GM12878 (cell line): ENCODE data around the gene BATF3. TPM values are rescaled to one million over a fixed set of nuclear protein-coding genes. Genes with fewer than 3 reads are reported as not detected.

Experiments used
- ATAC-seq: fragments of 200-7000 bp; cut with Tn5 transposase; 3 replicates; pipeline ENCODE4 v1.9.1; 2020; ENCODE audit warnings: mild to moderate bottlenecking, moderate library complexity
- BruUV-seq: library from RNA; stranded (reverse); fragments of 400-500 nt; replicated peaks from 2 replicates; lab custom pipeline; 2021; lab: Mats Ljungman, UMichigan
- CTCF ChIA-PET: fragments of 300-600 bp; sonication (Branson Sonifier 250); formaldehyde crosslinking; extraction: SDS; loops from one replicate; lab custom pipeline; 2021; ENCODE audit warnings: inconsistent platforms; lab: Yijun Ruan, JAX
- POLR2A ChIA-PET: fragments of 350-600 bp; formaldehyde crosslinking; extraction: SDS; loops from one replicate; lab custom pipeline; 2021; ENCODE audit warnings: inconsistent platforms; lab: Charles Lee
- RAD21 ChIA-PET: fragments of 300-600 bp; sonication (Branson Sonifier 250); formaldehyde crosslinking; loops from one replicate; lab custom pipeline; 2023; ENCODE audit warnings: antibody characterized with exemption; ENCODE audit not compliant: unreplicated experiment; lab: Charles Lee
- SMC1A ChIA-PET: fragments of 300-600 bp; sonication (Branson Sonifier 250); formaldehyde crosslinking; loops from one replicate; lab custom pipeline; 2023; ENCODE audit not compliant: unreplicated experiment, uncharacterized antibody; lab: Charles Lee
- DNase-seq: peaks from one replicate; pipeline ENCODE4 v3.0.0-alpha.2; 2011; ENCODE audit warnings: low read depth, low spot score
- FAIRE-seq: peaks from 3 replicates; lab custom pipeline; 2011; peaks lifted over from hg19 to GRCh38; lab: Jason Lieb, UNC
- H2AFZ ChIP-seq: 2 replicates; pipeline ENCODE4 v1.6.0; 2011; ENCODE audit warnings: low read depth, low read length, control low read depth; ENCODE audit not compliant: control insufficient read depth
- H3K27ac ChIP-seq: 2 replicates; pipeline ENCODE4 v1.5.1; 2011; ENCODE audit warnings: control low read depth; ENCODE audit not compliant: control insufficient read depth, insufficient read depth
- H3K27me3 ChIP-seq, 2 experiments: replicated peaks in 1 of 2; 2 replicates each; pipeline versions ENCODE4 v1.6.0 to v1.6.1; 2011; ENCODE audit warnings: low read length in 1 of 2; ENCODE audit not compliant: control insufficient read depth in 2 of 2, insufficient read depth in 2 of 2
- H3K36me3 ChIP-seq, 2 experiments: 2 replicates each; pipeline ENCODE4 v1.5.1; 2011; ENCODE audit warnings: low read length in 1 of 2; ENCODE audit not compliant: control insufficient read depth in 2 of 2, insufficient read depth in 2 of 2
- H3K4me1 ChIP-seq: 2 replicates; pipeline ENCODE4 v1.6.1; 2011; ENCODE audit warnings: mild to moderate bottlenecking, low read length, moderate library complexity, mixed read lengths; ENCODE audit not compliant: control insufficient read depth, insufficient read depth
- H3K4me2 ChIP-seq: 2 replicates; pipeline ENCODE4 v1.6.0; 2011; ENCODE audit warnings: control low read depth; ENCODE audit not compliant: control insufficient read depth, insufficient read depth
- H3K4me3 ChIP-seq: fragments of 200-600 bp; sonication (generic); 2 replicates; pipeline ENCODE4 v1.5.1; 2016
- H3K79me2 ChIP-seq: 2 replicates; pipeline ENCODE4 v1.6.0; 2011; ENCODE audit warnings: low read length; ENCODE audit not compliant: control insufficient read depth, insufficient read depth
- H3K9ac ChIP-seq: 2 replicates; pipeline ENCODE4 v1.8.0; 2011; ENCODE audit warnings: low read length, control low read depth, mixed read lengths; ENCODE audit not compliant: control insufficient read depth, insufficient read depth
- H3K9me3 ChIP-seq: replicated peaks from 3 replicates; pipeline ENCODE4 v1.5.1; 2011; ENCODE audit warnings: mild to moderate bottlenecking, low read length; ENCODE audit not compliant: control insufficient read depth, insufficient read depth
- H4K20me1 ChIP-seq: 2 replicates; pipeline ENCODE4 v1.6.0; 2011; ENCODE audit not compliant: control insufficient read depth, insufficient read depth
- CEBPB ChIP-seq, 2 experiments: fragments of 150-350 bp in 1 of 2; IDR thresholded peaks; 2 replicates each; pipeline ENCODE4 v1.6.1; 2012 to 2014; ENCODE audit warnings: low read depth in 2 of 2, low read length in 2 of 2, borderline replicate concordance in 1 of 2, inconsistent platforms in 1 of 2
- CREB1 ChIP-seq: IDR thresholded peaks from 2 replicates; pipeline ENCODE4 v1.6.1; 2012; ENCODE audit warnings: low read depth, mild to moderate bottlenecking, inconsistent platforms
- CREM ChIP-seq: IDR thresholded peaks from 2 replicates; pipeline ENCODE4 v1.6.1; 2014; ENCODE audit warnings: antibody characterized with exemption, low read depth
- DPF2 ChIP-seq: fragments of 450-650 bp; IDR thresholded peaks from 2 replicates; pipeline ENCODE4 v1.6.1; 2017; ENCODE audit warnings: mild to moderate bottlenecking
- EED ChIP-seq: sonication (generic); IDR thresholded peaks from 2 replicates; pipeline ENCODE4 v1.6.1; 2016; ENCODE audit warnings: antibody characterized with exemption, low read depth
- IKZF1 ChIP-seq: fragments of 450-650 bp; conservative IDR thresholded peaks from 2 replicates; pipeline ENCODE4 v1.6.1; 2017; ENCODE audit warnings: antibody characterized with exemption, mild to moderate bottlenecking
- IKZF2 ChIP-seq, 2 experiments: fragments of 450-650 bp; IDR thresholded peaks; 2 replicates each; pipeline ENCODE4 v1.6.1; 2017; ENCODE audit warnings: mild to moderate bottlenecking in 2 of 2, moderate library complexity in 2 of 2
- MEF2B ChIP-seq: fragments of 450-650 bp; IDR thresholded peaks from 2 replicates; pipeline ENCODE4 v1.6.1; 2018; ENCODE audit warnings: mild to moderate bottlenecking, moderate library complexity; ENCODE audit not compliant: partially characterized antibody, poor library complexity, severe bottlenecking
- MXI1 ChIP-seq: fragments of 150-350 bp; IDR thresholded peaks from 2 replicates; pipeline ENCODE4 v1.6.1; 2011; ENCODE audit warnings: low read depth, mild to moderate bottlenecking, inconsistent platforms, low read length, improper control_type of control experiment
- NFYB ChIP-seq: IDR thresholded peaks from 2 replicates; pipeline ENCODE4 v1.6.1; 2011; ENCODE audit warnings: low read depth, mild to moderate bottlenecking, low read length, improper control_type of control experiment, moderate library complexity; ENCODE audit not compliant: insufficient read depth
- NR2F1 ChIP-seq: fragments of 450-650 bp; conservative IDR thresholded peaks from 2 replicates; pipeline ENCODE4 v1.6.1; 2017; ENCODE audit warnings: mild to moderate bottlenecking
- RB1 ChIP-seq: fragments of 450-650 bp; formaldehyde crosslinking; IDR thresholded peaks from 2 replicates; pipeline ENCODE4 v1.6.1; 2017; ENCODE audit warnings: mild to moderate bottlenecking, borderline replicate concordance
- STAT1 ChIP-seq: fragments of 450-650 bp; conservative IDR thresholded peaks from 2 replicates; pipeline ENCODE4 v1.6.1; 2014; ENCODE audit warnings: antibody characterized with exemption, mild to moderate bottlenecking
- WGBS: methylation state at CpG from one replicate; pipeline ENCODE4 v1.1.6; 2016; ENCODE audit warnings: low lambda C conversion rate; ENCODE audit not compliant: insufficient replicate concordance, insufficient coverage; ENCODE audit errors: missing lambda C conversion rate; 5-methylcytosine and 5-hydroxymethylcytosine counted together
- in situ Hi-C: fragments of 300-500 bp; cut with MboI; formaldehyde crosslinking; loops from 9 replicates; pipeline ENCODE4 v1.14.3; 2018; ENCODE audit warnings: mixed read lengths
- intact Hi-C: fragments of 100-400 bp; cut with micrococcal nuclease; formaldehyde crosslinking; loops from one replicate; pipeline ENCODE4 v1.14.2; 2022; ENCODE audit not compliant: unreplicated experiment
- polyA plus RNA-seq, 11 experiments: library from polyadenylated mRNA; depleted of rRNA in 4 of 11; unstranded in 6 of 11; stranded (reverse) in 5 of 11; fragments of >200 nt; fragmentation: Nextera tagmentation in 4 of 11; fragmentation: Illumina TruSeq in 1 of 11; extraction: Ambion mirVana in 4 of 11; extraction: Trizol in 1 of 11; gene quantifications; 1 replicate in 1 of 11; 2 replicates in 10 of 11; pipeline versions ENCODE4 v1.2.1 to v1.2.3, GENCODE V29; 2011 to 2016; ENCODE audit warnings: inconsistent platforms in 2 of 11, missing spikeins in 2 of 11, low read depth in 1 of 11
- total RNA-seq, 4 experiments: library from RNA; depleted of rRNA in 3 of 4; stranded (reverse); fragments of >200 nt in 3 of 4; fragmentation: Illumina TruSeq in 1 of 4; extraction: Trizol in 1 of 4; gene quantifications; 2 replicates each; pipeline versions ENCODE4 v1.2.1 to v1.2.3, GENCODE V29; 2013 to 2021
- TF ChIP-seq, protein P1 (sequence below): fragments of 450-650 bp; IDR thresholded peaks from 2 replicates; pipeline ENCODE4 v1.6.1; 2014; ENCODE audit warnings: mild to moderate bottlenecking
- TF ChIP-seq, protein P2 (sequence below): fragments of 450-650 bp; formaldehyde crosslinking; IDR thresholded peaks from 2 replicates; pipeline ENCODE4 v1.4.0; 2020; ENCODE audit warnings: mild to moderate bottlenecking, moderate library complexity
- TF ChIP-seq, protein P3 (sequence below): IDR thresholded peaks from 2 replicates; pipeline ENCODE4 v1.6.1; 2012; ENCODE audit warnings: low read depth, low read length, improper control_type of control experiment
- TF ChIP-seq, protein P4 (sequence below): fragments of 450-650 bp; IDR thresholded peaks from 2 replicates; pipeline ENCODE4 v1.6.1; 2016; ENCODE audit warnings: mild to moderate bottlenecking

The BATF3 gene
- total and polyA plus RNA-seq, 10 of the 15 experiments (the other 5 are each of a cell fraction or from before 2014, with no cell fraction given) = 11.1 to 56.8 (median 30.8) TPM

DNA sequence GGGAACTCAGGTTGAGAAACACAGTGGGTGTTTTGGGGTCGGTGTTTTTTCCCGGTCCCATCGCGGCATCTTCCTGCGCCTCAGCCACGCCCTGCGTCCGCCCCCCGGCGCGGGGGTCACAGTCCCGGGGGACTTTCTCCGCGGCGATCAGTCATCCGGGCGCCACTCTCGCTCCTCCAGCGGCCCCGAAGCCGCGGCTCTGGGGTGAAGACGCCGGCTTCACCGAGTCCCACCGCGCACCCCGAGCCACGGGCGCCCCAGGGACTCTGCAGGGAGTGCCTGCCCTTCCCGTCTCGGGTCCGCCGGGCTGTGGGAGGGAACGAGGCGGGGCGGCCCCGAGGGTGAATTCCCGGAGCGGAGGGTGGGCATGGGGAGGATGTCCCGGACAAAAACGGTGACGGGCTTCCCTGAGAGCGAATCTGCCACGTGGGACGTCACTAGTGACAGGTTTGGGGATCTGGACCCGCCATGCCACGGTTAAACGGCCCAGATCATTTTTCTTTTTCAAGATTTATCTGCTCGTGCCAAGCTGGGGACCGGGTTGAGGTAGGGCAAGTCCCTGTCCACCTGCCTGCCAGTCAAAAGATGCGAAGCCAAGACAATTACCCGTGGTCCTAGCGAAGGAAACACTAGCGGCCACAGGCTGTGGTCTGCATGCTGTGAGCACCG lies 717 bp upstream of the BATF3 start:
- Histone ChIP-seq H3K27ac (no peak overlapping the region), H3K4me1 (peaks cover 27% of the 10 kb centered on the region), H3K9ac (peak overlapping the region; percentile 57; the same call in 1 of the 2 replicates), H3K4me3 (peak overlapping the region; percentile 82), H3K9me3 (no peaks in the 10 kb centered on the region), H3K27me3 (no peaks in the 10 kb centered on the region), H4K20me1 (no peaks in the 10 kb centered on the region), H3K4me2 (peak overlapping the region; percentile 95), H3K36me3 (peaks cover 0 to 5% of the 10 kb centered on the region in 2 experiments; a peak in 1 of 4 replicates), H3K79me2 (peaks cover 6% of the 10 kb centered on the region), H2AFZ (peak overlapping the region; percentile 49)
- WGBS = under 1% methylated on average over 45 of the region's 56 CpGs
- no peak for DNase-seq
- intact Hi-C loops (loop anchor here (2.0 to 5.0 kb wide), 2 partner anchors 52 to 94 kb away; no protein-coding TSS in a partner anchor), in situ Hi-C loops (no loop called here)
- no TSS peak for BruUV-seq
- POLR2A ChIA-PET = interaction anchor here (0.5 to 1.5 kb wide), 2 partner anchors 81 to 1327 kb away, joined by 6 read pairs; no protein-coding TSS in a partner anchor
- FAIRE-seq = no peak
- RAD21 ChIA-PET = interaction anchor here (0.7 to 2.1 kb wide), 13 partner anchors 16 to 295 kb away, joined by 3 to 23 read pairs (median 6); no protein-coding TSS in a partner anchor
- SMC1A ChIA-PET = interaction anchor here (1.1 to 2.2 kb wide), 19 partner anchors 12 to 370 kb away, joined by 3 to 20 read pairs (median 6); no protein-coding TSS in a partner anchor
- CTCF ChIA-PET = interaction anchor here (0.8 to 2.2 kb wide), 16 partner anchors 11 to 463 kb away, joined by 3 to 20 read pairs (median 6); no protein-coding TSS in a partner anchor
- peak; percentile 54 for ATAC-seq
- TF ChIP-seq NR2F1 (peak; percentile 67), DPF2 (peak; percentile 60), IKZF2 (IDR thresholded peaks at IDR 0.05) (0 out of 4 replicates have a peak, but pooled peaks of 1 of the 2 experiments have one; percentile 24), EED (peak; percentile 28; the same call in 1 of the 2 replicates), IKZF1 (peak; percentile 85), CEBPB (IDR thresholded peaks at IDR 0.05; ENCODE audit: borderline replicate concordance in 1 of 2, low read depth in 2 of 2, low read length in 2 of 2) (no peak), STAT1 (0 out of 2 replicates have a peak, but pooled peaks have one; percentile 20), CREM (peak; percentile 65), MEF2B (peak; percentile 96), MXI1 (peak; percentile 21; the same call in 1 of the 2 replicates), CREB1 (peak; percentile 71), RB1 (0 out of 2 replicates have a peak, but pooled peaks have one; percentile 66), NFYB (0 out of 2 replicates have a peak, but pooled peaks have one; percentile 19)
- TF ChIP-seq, protein P1, sequence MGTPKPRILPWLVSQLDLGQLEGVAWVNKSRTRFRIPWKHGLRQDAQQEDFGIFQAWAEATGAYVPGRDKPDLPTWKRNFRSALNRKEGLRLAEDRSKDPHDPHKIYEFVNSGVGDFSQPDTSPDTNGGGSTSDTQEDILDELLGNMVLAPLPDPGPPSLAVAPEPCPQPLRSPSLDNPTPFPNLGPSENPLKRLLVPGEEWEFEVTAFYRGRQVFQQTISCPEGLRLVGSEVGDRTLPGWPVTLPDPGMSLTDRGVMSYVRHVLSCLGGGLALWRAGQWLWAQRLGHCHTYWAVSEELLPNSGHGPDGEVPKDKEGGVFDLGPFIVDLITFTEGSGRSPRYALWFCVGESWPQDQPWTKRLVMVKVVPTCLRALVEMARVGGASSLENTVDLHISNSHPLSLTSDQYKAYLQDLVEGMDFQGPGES = no peak
- TF ChIP-seq, protein P2, sequence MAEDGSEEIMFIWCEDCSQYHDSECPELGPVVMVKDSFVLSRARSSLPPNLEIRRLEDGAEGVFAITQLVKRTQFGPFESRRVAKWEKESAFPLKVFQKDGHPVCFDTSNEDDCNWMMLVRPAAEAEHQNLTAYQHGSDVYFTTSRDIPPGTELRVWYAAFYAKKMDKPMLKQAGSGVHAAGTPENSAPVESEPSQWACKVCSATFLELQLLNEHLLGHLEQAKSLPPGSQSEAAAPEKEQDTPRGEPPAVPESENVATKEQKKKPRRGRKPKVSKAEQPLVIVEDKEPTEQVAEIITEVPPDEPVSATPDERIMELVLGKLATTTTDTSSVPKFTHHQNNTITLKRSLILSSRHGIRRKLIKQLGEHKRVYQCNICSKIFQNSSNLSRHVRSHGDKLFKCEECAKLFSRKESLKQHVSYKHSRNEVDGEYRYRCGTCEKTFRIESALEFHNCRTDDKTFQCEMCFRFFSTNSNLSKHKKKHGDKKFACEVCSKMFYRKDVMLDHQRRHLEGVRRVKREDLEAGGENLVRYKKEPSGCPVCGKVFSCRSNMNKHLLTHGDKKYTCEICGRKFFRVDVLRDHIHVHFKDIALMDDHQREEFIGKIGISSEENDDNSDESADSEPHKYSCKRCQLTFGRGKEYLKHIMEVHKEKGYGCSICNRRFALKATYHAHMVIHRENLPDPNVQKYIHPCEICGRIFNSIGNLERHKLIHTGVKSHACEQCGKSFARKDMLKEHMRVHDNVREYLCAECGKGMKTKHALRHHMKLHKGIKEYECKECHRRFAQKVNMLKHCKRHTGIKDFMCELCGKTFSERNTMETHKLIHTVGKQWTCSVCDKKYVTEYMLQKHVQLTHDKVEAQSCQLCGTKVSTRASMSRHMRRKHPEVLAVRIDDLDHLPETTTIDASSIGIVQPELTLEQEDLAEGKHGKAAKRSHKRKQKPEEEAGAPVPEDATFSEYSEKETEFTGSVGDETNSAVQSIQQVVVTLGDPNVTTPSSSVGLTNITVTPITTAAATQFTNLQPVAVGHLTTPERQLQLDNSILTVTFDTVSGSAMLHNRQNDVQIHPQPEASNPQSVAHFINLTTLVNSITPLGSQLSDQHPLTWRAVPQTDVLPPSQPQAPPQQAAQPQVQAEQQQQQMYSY (CRISPR knock-in tag) = no peak
- TF ChIP-seq, protein P3, sequence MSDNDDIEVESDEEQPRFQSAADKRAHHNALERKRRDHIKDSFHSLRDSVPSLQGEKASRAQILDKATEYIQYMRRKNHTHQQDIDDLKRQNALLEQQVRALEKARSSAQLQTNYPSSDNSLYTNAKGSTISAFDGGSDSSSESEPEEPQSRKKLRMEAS = 0 out of 2 replicates have a peak, but pooled peaks have one; percentile 46
- TF ChIP-seq, protein P4, sequence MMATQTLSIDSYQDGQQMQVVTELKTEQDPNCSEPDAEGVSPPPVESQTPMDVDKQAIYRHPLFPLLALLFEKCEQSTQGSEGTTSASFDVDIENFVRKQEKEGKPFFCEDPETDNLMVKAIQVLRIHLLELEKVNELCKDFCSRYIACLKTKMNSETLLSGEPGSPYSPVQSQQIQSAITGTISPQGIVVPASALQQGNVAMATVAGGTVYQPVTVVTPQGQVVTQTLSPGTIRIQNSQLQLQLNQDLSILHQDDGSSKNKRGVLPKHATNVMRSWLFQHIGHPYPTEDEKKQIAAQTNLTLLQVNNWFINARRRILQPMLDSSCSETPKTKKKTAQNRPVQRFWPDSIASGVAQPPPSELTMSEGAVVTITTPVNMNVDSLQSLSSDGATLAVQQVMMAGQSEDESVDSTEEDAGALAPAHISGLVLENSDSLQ = peak; percentile 80
